ELF-1 (cell line): ENCODE measurements around the gene SYNCRIP.
"Not testable (repeated sequence)": the region's sequence is repeated elsewhere in the genome, so short reads cannot be mapped to it uniquely, and the experiment has no call there.

ENCODE experiments used
- DNase-seq: peaks from one replicate; pipeline ENCODE4 v3.0.0-alpha.2; 2016; ENCODE audit warnings: low read depth, low spot score

Gene SYNCRIP

DNA sequence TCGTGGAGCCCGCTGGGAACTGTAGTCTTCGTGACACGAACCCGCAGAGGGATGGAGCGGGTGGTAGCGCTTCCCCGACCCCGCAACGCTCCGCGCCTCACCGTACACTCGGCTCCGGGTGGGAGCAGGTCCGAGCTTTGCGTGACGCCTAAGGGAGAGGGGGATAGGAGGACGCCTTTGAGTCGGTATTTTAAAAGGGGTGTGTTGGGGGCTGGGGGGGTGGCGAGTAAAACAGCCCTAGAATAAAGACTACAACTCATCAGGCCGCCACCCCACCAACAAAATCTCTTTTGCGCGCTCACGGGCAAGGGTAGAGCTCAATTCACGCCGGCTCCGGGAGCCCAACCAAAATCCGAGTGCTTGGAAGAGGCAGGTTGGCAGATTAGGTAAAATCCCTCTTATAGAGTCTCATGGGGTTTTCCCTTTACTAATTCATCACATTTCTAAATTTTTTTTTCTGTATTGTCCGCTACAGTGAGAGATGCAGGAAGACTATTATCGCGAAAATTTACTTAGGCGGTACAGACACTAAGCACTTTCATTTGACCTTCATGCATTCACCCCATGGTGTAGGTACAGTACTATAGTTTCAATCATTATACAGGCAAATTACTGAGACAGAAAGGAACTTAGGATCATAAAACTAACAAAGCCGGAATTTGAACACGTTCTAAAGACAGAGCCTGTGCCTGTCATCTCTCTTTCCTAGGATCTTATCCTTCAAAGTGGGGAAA is 48.3 kb downstream of the SYNCRIP start:
- DNase-seq, result no peak

DNA sequence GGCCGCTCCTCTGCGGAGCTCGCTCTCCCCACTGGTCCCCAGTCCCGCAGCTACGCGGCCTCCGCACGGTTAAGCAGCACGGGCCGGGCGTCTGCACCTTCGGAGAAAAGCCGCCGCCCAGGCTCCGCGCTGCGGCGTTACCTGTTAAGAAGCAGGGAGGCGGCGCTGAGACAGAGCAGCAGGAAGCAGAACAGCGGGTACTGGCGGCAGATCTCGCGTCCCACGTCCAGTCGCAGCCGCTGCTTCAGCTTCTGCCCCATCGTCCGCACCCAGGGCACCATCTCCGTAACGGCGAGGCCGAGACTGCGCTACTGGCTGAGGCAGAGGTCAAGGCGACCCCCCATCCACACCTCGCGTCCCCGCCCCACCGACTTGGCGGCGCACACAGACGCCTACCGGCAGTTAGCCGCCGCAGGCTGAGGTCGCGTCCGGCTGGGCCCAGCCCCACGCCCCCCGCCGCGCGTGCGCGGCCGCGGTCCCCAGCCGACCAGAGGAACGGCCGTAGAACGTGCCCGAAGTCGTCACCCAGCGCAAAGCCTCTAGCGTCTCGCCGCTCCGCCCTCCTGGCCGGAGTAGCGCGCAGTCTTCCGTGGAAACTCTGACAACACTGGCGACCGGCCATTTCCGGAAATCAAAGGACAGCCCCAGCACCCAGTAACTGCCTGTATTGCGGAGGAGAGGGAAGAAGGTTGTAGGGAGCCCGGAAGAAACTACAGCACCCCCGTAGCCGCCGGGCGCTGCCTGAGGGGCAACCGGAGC is 49.1 kb downstream of the SYNCRIP start, which contains the start of gene SNX14:
Gene SNX14 (minus strand): TSS at position 421 of the 759 bp plus-strand sequence. CDS start 140 bp downstream, at position 281.
- DNase-seq, result peak; percentile 90

DNA sequence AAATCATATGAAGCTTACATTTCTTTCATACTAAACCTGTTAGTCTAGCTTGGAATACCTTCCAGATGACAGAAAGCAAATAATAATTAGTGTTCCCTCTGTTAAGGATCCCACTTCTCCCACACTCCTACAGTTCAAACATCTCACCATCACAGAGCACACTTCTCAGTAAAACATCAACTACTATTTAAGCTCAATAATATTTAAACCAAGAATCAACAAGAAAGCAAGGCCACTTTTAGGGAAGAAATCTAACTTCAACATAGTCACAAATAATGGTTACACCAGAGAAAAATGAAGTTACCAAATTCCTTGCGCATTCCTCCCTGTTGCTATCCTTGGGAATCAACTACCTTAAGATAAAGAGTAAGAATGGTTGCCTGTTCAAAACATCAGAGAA is 50.7 kb downstream of the SYNCRIP start:
- no peak for DNase-seq

DNA sequence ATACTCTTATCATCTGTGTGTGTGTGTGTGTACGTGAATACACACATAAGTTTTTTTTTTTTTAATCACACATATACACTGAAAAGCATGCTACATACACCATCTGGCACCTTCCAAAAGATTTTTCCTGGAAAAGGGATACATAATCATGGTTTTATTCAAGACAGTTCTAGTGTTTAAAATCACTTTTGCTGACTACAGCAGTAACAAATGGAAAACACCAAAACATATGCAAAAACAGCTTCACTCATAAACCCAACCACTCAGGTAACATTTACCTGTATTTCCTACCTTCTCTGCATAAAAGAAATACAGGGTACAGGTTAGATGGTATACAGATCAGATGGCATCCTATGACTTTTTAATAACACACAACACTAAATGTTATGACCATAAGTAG is 51.5 kb downstream of the SYNCRIP start:
- no peak for DNase-seq

DNA sequence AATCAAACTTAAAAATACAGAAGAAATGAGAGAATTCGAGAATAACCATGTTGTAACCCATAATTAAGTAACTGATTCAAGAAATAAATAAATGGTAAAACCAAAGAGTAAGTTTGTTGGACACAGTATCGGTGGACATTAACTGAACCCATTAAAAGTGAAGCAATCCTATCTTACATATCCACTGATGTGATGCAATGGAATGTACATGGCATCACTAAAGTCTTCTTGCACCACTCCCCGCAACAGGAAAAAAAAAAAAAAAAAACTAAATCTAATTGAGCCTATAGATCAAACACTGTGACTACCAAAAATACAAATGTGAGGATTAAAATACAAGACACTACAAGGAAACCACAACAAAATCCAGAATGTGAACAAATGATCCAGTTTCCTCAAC is 56.9 kb downstream of the SYNCRIP start:
- no peak for DNase-seq

DNA sequence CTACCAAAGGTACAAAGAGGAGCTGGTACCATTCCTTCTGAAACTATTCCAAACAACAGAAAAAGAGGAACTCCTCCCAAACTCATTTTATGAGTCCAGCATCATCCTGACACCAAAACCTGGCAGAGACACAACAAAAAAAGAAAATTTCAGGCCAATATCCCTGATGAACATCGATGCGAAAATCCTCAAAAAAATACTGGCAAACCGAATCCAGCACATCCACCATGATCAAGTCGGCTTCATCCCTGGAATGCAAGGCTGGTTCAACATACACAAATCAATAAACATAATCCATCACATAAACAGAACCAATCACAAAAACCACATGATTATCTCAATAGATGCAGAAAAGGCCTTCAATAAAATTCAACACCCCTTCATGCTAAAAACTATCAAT is 59.9 kb downstream of the SYNCRIP start:
- not testable (repeated sequence) for DNase-seq

DNA sequence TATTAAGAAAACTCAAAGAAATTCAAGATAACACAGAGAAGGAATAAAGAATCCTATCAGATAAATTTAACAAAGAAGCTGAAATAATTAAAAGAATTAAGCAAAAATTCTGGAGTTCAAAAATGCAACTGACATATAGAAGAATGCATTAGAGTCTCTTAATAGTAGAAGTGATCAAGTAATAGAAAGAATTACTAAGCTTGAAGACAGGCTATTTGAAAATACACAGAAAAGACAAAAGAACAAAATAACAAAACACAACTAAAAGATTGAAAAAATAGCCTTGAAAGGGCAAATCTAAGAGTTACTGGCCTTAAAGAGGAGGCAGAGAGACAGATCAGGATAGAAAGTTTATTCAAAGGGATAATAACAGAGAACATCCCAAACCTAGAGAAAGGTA is 61.1 kb downstream of the SYNCRIP start:
- DNase-seq, result no peak

DNA sequence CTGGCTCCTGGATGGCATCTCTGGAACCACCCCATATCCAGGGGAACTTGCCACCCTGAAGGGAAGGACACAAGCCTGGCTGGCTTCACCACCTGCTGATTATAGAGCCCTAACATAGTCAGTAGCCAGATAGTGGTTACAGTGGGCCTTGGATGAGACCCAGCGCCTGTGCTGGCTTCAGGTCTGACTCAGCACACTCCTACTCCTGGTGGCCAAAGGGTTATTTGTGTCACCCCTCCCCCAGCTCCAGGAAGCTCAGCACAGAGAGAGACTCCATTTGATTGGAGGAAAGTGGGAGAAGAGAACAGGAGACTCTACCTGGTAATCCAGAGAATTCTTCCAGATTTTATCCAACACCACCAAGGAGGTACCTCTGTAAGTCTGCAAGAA is 61.8 kb downstream of the SYNCRIP start:
- peak; percentile 70 for DNase-seq

DNA sequence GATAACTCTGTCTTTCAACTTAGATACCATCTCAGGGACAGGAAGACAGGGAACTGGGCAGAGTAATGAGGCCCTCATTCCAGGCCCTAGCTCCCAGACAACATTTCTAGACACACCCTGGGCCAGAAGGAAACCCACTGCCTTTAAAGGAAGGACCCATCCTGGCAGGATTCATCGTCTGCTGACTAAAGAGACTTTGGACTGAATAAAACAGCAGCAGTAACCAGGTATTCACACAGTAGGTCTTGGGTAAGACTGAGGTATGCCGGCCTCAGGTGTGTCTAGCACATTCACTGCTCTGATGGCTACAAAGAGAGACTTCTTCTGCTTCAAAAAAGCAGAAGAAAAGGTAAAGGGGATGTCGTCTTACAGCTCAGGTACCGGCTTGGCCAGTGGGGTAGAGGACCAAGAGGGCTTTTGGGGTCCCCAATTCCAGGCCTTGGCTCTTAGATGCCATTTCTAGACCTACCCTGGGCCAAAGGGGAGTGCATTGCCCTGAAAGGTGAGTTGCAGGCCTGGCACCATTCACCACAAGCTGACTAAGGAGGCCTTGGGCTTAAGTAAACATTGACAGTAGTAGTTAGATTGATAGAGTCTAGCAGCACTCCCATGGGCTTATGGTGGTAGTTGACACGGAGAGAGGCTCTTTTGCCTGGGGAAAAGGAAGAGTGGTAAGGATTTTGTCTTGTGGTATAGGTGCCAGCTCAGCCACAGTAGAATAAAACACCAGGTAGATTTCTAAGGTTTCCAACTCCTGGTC is 62.4 kb downstream of the SYNCRIP start:
- DNase-seq, result peak; percentile 5

DNA sequence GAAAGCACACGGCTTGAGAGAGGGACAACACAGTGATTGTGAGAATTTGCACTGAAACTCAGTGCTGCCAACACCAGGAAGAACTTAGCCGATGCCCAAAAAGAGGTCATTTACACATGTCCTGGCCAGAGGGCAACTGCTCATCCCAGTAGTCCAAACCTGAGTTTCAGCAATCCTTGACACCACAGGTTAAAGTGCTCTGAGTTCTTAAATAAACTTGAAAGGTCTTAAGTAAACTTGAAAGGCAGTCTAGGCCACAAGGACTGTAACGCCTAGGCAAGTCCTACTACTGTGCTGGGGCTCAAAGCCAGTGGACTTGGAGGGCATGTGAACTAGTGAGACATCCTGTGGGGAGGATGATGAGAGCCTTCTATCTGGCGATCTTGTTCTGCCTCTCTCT is 63.1 kb downstream of the SYNCRIP start:
- peak; percentile 8 for DNase-seq

DNA sequence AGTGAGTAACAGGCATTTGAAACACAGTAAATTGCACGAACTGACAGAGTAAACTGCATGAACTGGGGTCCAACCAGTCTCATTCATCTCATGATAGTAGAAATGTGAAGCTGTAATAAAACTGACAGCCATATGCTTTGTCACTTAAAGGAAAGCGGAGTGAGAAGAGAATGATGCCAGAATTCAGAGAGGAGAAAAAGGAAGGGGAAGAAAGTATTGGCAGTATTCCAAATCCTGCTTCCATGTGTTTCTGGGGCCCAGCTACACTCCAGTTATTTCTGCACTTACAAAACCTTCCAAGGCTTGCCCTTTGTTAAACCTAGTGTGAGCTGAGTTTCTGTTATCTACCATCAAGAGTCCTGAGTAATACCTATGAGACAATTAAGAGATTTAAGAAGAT is 66.2 kb downstream of the SYNCRIP start:
- no peak for DNase-seq

DNA sequence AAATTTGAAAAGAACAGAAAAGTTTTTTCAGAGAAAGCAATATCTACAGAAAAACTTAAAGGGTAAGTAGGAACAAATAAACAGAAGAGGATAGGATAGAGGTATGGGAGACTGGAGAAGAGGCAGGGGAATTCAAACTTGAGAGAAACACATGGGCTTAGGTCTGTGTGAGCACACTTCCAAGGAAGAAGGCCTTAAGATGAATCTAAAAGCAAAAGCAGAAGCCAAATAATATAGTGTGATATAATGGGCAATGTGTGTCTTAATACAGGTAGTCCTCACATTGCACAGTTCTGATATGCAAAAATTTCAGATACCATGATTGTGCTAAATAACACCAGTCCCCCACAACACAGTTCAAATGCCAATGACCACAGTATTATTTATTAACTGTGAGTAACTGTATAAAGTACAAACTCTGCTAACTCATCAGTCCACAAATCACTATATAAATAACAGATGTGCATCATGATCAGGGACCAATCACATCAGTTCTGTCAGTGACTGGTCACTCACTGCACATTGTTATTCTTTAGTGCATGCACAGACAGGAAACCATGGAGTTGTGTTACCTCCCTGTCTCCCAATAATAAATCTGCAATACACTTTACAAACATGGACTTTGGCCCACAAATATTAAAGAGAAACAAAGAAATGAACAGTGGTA is 67.6 kb downstream of the SYNCRIP start:
- no peak for DNase-seq

DNA sequence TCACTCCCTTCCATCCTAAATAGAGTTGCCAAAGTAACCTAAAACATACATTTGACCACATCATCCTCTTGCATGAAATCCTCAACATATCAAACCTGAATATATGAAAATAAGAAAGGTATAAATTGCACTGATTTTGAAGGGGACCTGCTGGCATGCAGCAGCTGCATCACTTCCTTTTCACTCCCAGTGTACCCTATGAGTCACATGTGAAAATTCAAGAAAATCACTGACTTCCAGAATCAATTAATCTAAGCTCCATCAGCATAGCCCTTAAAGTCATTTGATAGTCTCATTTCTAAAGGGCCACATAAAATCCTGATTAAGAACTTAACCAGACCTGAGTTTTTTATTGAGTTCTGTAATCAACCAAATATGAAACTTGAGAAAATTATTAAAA is 73.4 kb downstream of the SYNCRIP start:
- DNase-seq, result no peak

DNA sequence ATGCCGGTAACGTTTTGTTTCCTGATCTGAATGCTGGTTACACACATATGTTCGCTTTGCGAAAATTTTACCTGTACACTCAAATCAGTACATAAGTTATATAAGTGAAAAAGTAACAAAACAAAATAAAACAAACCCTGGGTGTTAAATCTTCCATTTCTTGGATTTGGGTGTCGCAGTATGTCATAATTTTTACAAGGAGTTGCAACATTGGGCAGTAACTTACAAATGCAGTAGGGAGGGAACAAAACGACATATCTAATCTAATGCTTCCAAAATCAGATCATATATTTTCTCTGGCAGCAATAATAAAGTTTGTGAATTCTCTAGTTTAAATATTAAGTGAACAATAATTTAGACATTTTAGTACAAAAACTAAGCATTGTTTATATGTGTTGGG is 74.3 kb downstream of the SYNCRIP start:
- DNase-seq, result no peak

DNA sequence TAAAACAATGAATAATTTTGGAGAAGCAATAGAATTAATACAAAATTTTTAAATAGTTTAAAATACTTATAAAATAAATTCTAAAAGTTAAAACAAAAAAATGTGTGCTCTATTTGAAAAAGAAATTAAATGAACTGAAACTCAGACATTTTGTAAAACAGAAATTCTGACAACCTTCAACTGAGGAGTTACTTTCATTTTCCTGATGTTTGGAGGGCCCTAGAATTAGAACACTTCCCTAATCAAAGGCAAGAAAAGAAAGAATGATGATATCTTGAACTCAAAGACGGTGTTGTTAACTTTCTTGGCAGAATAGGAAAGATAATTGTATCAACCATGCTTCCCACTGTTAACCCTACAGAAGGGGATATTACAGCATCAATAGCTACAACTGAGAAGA is 77.0 kb downstream of the SYNCRIP start:
- DNase-seq, result no peak

DNA sequence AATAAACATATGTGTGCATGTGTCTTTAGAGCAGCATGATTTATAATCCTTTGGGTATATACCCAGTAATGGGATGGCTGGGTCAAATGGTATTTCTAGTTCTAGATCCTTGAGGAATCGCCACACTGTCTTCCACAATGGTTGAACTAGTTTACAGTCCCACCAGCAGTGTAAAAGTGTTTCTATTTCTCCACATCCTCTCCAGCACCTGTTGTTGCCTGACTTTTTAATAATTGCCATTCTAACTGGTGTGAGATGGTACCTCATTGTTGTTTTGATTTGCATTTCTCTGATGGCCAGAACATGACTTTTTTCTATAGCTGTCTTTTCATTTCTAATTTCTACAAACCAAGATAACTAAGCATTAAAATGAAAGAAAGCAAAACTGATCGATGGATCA is 78.5 kb downstream of the SYNCRIP start:
- DNase-seq, result not testable (repeated sequence)
